SK-N-MC (cell line): ENCODE data around the gene CA10.

Source experiments
- DNase-seq: peaks from one replicate; pipeline ENCODE4 v3.0.0-alpha.2; 2011; ENCODE audit warnings: low read depth, low spot score
- H3K27ac ChIP-seq: fragments of 200-600 bp; sonication (generic); 2 replicates; pipeline ENCODE4 v1.5.1; 2016; ENCODE audit warnings: mixed run types
- H3K36me3 ChIP-seq: fragments of 200-600 bp; sonication (generic); 2 replicates; pipeline ENCODE4 v1.6.1; 2017; ENCODE audit warnings: antibody characterized with exemption, low read length, mixed read lengths; ENCODE audit not compliant: insufficient read depth
- H3K4me3 ChIP-seq: fragments of 200-600 bp; sonication (generic); 2 replicates; pipeline ENCODE4 v1.5.1; 2016
- H3K9ac ChIP-seq: fragments of 200-600 bp; sonication (generic); 2 replicates; pipeline ENCODE4 v1.8.0; 2017; ENCODE audit warnings: mixed run types, mixed read lengths; ENCODE audit not compliant: insufficient read length
- H3K9me3 ChIP-seq: fragments of 200-600 bp; sonication (generic); 2 replicates; pipeline ENCODE4 v1.6.1; 2017; ENCODE audit warnings: low read depth, mild to moderate bottlenecking, antibody characterized with exemption, low read length, moderate library complexity, mixed read lengths
- EZH2 ChIP-seq: fragments of 200-600 bp; sonication (generic); IDR thresholded peaks from one replicate; pipeline ENCODE4 v1.6.1; 2017; ENCODE audit warnings: antibody characterized with exemption
- FOXP2 ChIP-seq: optimal IDR thresholded peaks from 2 replicates; pipeline ENCODE3; 2011; ENCODE audit warnings: mild to moderate bottlenecking, moderate library complexity; ENCODE audit not compliant: insufficient read depth; ENCODE audit errors: extremely low read length, control extremely low read depth
- POLR2AphosphoS5 ChIP-seq: IDR thresholded peaks from 2 replicates; pipeline ENCODE4 v1.6.1; 2012; ENCODE audit warnings: mild to moderate bottlenecking, low read depth, low read length, borderline replicate concordance

CA10 gene

GRCh38 chr17:52096056-52096455 is 62.5 kb downstream of the CA10 start:
- Histone ChIP-seq H3K4me3 (no peak overlapping the region), H3K9me3 (no peaks in the 10 kb centered on the region), H3K36me3 (no peaks in the 10 kb centered on the region), H3K27ac (no peak overlapping the region), H3K9ac (no peak overlapping the region)
- DNase-seq = no peak
- TF ChIP-seq EZH2 (no peak), FOXP2 (no peak), POLR2AphosphoS5 (no peak)

DNA sequence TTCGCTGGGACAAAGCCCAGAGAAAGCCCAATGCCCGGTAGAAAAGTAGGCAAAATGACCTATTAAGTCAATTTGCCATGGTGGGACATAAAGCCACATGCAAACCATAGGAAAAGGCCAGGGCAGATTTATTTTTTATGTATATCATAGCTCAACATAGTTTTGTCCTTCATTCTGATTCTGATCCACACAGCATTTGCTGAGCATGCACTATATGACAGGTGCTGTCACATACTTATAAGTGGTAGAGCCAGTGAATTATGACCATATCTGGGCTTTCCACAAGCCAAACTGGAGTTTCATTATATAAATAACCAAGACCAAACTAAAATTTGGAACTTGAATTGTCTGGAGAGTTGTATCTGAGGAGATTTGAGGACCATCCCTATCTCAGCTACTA is 74.3 kb downstream of the CA10 start:
- no peak overlapping the region for H3K27ac ChIP-seq
- no peaks in the 10 kb centered on the region for H3K36me3 ChIP-seq
- TF ChIP-seq EZH2 = no peak
- TF ChIP-seq POLR2AphosphoS5 = no peak
- no peak for TF ChIP-seq FOXP2
- no peak overlapping the region for H3K9ac ChIP-seq
- H3K4me3 ChIP-seq = no peak overlapping the region
- DNase-seq = no peak
- no peaks in the 10 kb centered on the region for H3K9me3 ChIP-seq

DNA sequence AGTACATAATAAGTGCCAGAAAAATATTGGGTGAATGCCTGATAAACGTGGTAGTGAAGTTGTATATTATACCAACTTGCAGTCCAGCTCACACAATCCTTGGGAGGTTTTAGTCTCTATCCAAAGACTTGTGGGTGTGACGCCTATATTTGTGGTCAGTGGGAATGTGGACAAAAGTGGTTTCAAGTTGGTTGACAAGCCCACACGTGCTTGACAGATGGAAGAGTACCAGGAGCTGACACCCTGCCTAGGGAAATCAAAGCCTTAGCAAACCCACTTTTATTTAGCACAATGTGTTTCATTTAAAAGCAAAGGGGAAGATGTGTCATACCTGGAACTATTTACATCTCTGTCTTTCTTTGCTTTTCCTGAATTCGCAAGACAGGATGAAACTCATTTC is 79.0 kb downstream of the CA10 start:
- no peaks in the 10 kb centered on the region for H3K36me3 ChIP-seq
- no peak overlapping the region for H3K27ac ChIP-seq
- H3K9ac ChIP-seq = no peak overlapping the region
- no peak overlapping the region for H3K4me3 ChIP-seq
- no peaks in the 10 kb centered on the region for H3K9me3 ChIP-seq
- TF ChIP-seq POLR2AphosphoS5 (no peak), FOXP2 (no peak), EZH2 (no peak)
- DNase-seq = no peak

DNA sequence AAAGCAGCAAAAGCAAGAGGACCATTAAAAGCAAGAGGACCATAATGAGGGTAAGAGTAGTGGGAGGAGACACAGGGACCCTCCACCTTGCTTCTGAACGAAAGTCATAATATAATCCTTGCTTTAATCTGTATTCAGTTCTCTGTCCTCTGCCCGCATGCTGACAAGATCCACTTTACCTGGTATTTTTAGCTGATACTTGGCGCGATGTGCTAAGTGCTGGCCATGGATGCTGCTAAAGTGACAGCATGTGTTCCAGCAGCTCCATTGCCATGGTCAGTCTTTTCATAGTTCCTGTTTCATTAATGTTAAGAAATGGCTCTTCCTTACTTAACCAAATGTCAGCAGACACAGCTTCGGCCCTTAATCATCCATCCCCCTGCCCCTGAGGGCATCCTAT is 86.8 kb downstream of the CA10 start:
- no peak for DNase-seq
- no peaks in the 10 kb centered on the region for H3K36me3 ChIP-seq
- no peak overlapping the region for H3K4me3 ChIP-seq
- TF ChIP-seq FOXP2 = no peak
- TF ChIP-seq EZH2 = no peak
- no peak for TF ChIP-seq POLR2AphosphoS5
- no peaks in the 10 kb centered on the region for H3K9me3 ChIP-seq
- H3K9ac ChIP-seq = no peak overlapping the region
- H3K27ac ChIP-seq = no peak overlapping the region

DNA sequence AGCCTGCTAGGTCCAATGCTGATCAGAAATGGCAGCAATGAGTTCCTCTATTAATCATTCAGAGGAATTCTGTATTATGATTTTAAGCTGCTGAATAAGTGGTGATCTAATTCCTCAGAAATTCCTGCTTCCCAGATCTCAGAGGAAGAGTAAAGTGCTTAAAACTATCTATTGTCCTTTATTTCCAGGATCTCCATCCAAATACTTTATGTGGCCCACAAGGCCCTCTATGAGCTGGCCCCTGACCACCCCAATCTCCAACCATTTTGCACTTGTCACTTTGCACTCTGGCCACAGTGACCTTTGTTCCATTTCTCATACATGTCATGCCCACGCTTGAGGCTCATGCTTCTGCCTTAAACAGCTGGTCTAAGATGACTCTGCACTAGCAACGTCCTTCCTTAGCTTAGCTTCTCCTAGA is 93.7 kb downstream of the CA10 start:
- TF ChIP-seq EZH2 (no peak), FOXP2 (no peak), POLR2AphosphoS5 (no peak)
- Histone ChIP-seq H3K9me3 (no peaks in the 10 kb centered on the region), H3K9ac (no peak overlapping the region), H3K4me3 (no peak overlapping the region), H3K36me3 (no peaks in the 10 kb centered on the region), H3K27ac (no peak overlapping the region)
- no peak for DNase-seq

- H3K9ac ChIP-seq = no peak overlapping the region
- TF ChIP-seq FOXP2 (no peak), POLR2AphosphoS5 (no peak), EZH2 (no peak)
- no peaks in the 10 kb centered on the region for H3K9me3 ChIP-seq
- H3K27ac ChIP-seq = no peak overlapping the region
- no peak for DNase-seq
- H3K4me3 ChIP-seq = no peak overlapping the region
- no peaks in the 10 kb centered on the region for H3K36me3 ChIP-seq
These were observed 109.0 kb downstream of the CA10 start for GRCh38 chr17:52049496-52049895.

DNA sequence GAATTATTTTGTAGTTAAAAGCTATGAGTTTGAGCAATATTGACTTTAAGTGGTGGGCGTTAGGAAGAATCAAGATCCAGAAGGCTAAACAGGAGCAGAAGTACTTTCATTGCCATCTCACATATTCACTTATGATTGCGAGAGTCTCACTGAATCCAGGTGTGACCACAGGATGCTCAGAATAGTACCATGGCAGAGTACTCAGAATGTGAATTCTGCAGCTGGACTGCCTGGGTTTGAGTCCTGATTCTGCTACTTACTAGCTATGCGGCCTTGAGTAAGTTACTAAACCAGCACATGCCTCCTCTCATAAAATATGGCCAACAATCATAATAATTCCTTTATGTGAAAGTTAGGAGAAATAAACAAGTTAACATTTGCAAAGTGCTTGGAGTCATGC is 109.5 kb downstream of the CA10 start:
- no peak for TF ChIP-seq EZH2
- no peak for TF ChIP-seq POLR2AphosphoS5
- no peak for TF ChIP-seq FOXP2
- no peak overlapping the region for H3K4me3 ChIP-seq
- no peaks in the 10 kb centered on the region for H3K9me3 ChIP-seq
- H3K9ac ChIP-seq = no peak overlapping the region
- no peaks in the 10 kb centered on the region for H3K36me3 ChIP-seq
- H3K27ac ChIP-seq = no peak overlapping the region
- no peak for DNase-seq

GRCh38 chr17:52048137-52048898 is 110.2 kb downstream of the CA10 start:
- Histone ChIP-seq H3K36me3 (no peaks in the 10 kb centered on the region), H3K9me3 (no peaks in the 10 kb centered on the region), H3K9ac (no peak overlapping the region), H3K27ac (no peak overlapping the region), H3K4me3 (no peak overlapping the region)
- no peak for TF ChIP-seq POLR2AphosphoS5
- TF ChIP-seq FOXP2 = no peak
- no peak for TF ChIP-seq EZH2
- DNase-seq = no peak

DNA sequence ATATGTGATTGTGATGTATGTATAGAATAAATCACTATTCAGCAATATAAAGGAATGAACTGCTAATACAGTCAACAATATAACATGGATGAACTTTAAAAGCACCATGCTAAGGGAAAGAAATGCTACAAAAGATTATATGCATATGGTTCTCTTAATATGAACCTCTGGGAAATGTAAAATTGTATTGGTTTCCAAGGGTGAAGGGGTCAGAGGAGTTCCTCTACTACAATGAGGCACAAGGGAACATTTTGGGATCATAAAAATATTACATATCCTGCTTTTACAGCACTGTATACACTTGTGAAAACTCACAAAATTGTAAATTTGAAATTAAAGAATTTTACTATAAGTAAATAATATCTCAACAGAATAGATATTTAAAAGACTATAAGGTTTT is 111.4 kb downstream of the CA10 start:
- no peak for DNase-seq

More for the DNA sequence above, 111.4 kb downstream of the CA10 start:
- TF ChIP-seq POLR2AphosphoS5 (no peak), FOXP2 (no peak), EZH2 (no peak)
- Histone ChIP-seq H3K4me3 (no peak overlapping the region), H3K36me3 (no peaks in the 10 kb centered on the region), H3K27ac (no peak overlapping the region), H3K9me3 (no peaks in the 10 kb centered on the region), H3K9ac (no peak overlapping the region)
